NCI-H1436 treated with DMSO at 0.1 percent for 48 hours (cell line): Measurements from ENCODE around the gene DTNBP1.

Source experiments
- DNase-seq: peaks from one replicate; lab custom pipeline; 2025; lab: John Stamatoyannopoulos, UW

DTNBP1 gene

DNA sequence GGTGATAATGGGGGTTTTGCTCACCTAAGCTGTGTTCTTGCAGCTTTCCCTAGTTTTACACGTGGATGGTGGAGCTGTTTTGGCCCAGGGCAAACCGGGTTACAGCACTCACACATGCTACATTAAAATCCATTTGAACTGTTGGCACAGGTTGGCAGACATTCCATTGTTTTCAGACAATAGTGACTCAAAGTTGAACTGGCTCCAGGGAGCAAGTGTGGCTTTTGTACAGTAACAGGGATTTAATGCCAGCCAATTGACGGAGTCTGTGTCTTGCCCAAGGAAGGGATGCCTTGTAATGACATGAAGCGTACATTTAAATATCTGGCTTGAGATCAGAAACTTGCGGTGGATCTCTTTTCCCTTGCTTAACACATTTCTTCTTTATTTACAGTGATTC lies 183.1 kb downstream of the DTNBP1 start:
- no peak for DNase-seq

DNA sequence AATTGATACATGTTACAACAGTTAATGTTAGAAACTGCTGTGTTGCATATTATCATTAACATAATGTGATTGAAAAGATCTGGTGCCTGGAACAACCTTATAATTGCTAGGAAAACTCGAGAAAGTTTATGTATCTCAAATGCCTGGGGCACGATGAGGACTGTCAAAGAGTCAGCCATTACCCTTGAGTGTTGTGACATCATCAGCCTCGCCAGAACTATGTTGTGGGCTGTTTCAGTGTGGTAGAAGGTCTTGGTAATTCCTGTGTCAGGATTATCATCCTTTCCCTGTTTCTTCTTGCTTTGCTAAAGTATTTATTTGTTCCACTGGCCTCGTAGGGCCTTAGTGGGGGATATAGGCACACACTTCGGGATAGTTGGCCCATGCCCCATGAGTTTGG lies 185.1 kb downstream of the DTNBP1 start:
- no peak for DNase-seq

- no peak for DNase-seq
Measured at GRCh38 chr6:15476631-15477380, 186.0 kb downstream of the DTNBP1 start.

DNA sequence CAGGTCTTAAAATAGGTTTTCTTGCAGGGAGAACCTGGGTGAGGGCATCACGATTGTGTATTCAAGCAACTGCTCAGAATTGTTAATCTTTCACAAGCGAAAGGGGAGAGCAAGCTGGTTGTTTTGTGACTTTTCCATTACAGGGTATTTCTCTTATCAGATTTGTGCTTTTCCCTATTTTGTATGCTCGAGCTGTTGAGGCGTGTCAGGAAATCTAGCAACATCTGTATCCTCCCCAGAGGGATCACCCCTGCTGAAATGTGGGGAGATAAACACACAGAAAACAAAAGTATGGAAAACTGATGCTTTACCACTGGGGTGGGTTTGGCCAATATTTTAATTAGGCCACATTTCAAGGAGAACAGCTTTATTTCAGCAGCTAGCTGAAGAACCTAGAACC lies 187.0 kb downstream of the DTNBP1 start:
- no peak for DNase-seq

DNA sequence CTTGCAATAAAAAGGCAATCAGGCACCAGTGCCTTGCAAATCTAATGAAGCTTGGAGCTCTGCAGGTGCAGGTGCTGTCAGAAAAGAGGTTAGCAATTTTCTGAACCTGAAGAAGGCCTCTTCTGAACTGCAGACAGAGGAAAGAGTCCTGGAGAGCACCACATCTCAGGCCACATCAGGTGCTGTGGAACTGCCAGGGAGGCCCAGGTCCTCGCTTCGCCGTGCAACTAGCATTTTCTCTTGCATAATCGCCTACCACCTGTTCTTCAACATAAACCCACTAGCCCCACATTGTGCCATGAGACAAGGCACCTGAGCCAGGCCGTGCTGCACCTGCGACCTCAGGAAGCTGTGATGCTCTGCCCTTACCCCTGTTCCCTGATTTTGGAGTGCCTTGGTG lies 187.6 kb downstream of the DTNBP1 start:
- DNase-seq: no peak

GRCh38 chr6:15474196-15474595 lies 188.6 kb downstream of the DTNBP1 start:
- DNase-seq: no peak

DNA sequence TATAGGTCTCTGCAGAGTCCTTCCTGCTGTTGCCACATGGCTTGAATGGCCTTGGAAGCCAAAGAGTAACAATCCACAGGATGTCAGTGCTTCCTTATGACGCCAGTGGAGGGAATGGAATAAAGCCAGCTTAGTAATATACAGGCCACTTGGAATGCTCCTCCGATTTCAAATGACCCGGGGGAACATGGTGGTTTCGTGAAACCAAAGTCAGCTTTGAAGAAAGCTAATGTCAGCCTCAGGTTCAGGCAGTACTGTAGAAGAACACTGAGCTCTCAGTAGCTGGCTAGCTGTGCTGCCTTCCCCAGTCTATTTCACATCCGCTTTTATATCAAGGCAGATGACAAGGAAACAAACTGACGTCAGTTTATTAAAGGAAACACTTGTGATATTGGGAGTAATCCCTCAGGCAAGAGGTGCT lies 189.1 kb downstream of the DTNBP1 start:
- DNase-seq: no peak

GRCh38 chr6:15473174-15473573 lies 189.7 kb downstream of the DTNBP1 start:
- no peak for DNase-seq
